HG02571 (cell line): Measurements from ENCODE around the gene EXOC6.

ENCODE experiments used
- ATAC-seq: cut with Tn5 transposase; IDR thresholded peaks from one replicate; pipeline ENCODE4 v1.9.1; 2021; ENCODE audit warnings: mild to moderate bottlenecking, moderate library complexity; ENCODE audit not compliant: unreplicated experiment

The EXOC6 gene

GRCh38 chr10:92832121-92832520, 16.2 kb upstream of the EXOC6 start:
- no peak for ATAC-seq

- ATAC-seq: no peak
These were observed 15.2 kb upstream of the EXOC6 start for GRCh38 chr10:92832998-92833650.

GRCh38 chr10:92834331-92834730, 14.0 kb upstream of the EXOC6 start:
- ATAC-seq: no peak

- no peak for ATAC-seq
These were observed 13.3 kb upstream of the EXOC6 start for GRCh38 chr10:92834986-92835385.

- no peak for ATAC-seq
These were observed 10.9 kb upstream of the EXOC6 start for GRCh38 chr10:92837456-92837855.

- ATAC-seq: no peak
These were observed 8.9 kb upstream of the EXOC6 start for GRCh38 chr10:92839191-92840085.

DNA sequence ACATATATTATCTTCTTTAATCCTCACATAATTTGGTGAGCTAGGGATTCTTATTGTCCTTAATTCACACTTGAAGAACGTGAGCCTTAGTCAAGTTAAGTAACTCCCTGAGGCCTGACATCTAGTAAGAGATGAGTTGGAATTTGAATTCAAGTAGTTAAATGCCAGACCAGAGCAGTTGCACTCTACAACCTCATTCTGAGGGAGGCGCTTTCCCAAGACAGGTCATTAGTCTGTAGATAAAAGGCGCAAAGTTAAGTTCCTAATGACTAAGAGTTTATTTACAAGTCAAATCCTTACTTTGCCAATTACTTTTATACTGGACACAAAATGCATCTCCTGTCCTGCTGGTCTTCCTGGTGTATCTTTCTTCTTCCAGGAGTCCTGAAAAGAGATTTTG, 3.6 kb upstream of the EXOC6 start:
- no peak for ATAC-seq

- no peak for ATAC-seq
These were observed 2.4 kb upstream of the EXOC6 start for GRCh38 chr10:92845921-92846320.

DNA sequence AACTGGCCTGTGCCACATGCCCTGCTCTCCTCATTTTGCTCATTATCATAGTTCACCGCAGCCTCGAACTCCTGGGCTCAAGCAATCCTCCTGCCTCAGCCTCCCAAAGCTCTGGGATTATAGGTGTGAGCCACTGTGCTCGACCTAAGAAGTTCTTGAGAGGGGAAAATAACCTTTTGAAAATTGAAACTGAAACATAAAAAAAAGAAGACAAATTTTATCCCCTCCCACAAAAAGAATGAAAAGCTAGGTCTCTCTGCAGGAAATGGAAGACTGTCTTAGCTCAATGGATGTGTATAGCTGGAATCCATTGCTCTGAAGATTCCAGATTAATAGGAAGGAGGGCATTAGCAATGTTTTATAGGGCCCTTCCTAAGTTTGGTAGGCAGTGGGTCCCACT, 2.0 kb upstream of the EXOC6 start:
- no peak for ATAC-seq

DNA sequence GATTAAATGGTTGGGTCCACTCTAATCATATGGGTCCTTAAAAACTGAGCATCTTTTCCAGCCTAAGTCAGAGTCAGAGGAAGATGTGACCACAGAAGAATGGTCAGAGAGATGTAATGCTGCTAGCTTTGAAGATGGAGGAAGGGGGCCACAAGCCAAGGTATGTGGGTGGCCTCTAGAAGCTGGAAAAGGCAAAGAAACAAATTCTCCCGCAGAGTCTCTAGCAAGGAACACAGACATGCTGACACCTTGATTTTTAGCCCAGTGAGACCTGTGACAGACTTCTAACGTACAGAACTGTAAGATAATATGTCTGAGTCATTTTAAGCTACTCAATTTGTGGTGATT, 1.5 kb upstream of the EXOC6 start:
- ATAC-seq: no peak

DNA sequence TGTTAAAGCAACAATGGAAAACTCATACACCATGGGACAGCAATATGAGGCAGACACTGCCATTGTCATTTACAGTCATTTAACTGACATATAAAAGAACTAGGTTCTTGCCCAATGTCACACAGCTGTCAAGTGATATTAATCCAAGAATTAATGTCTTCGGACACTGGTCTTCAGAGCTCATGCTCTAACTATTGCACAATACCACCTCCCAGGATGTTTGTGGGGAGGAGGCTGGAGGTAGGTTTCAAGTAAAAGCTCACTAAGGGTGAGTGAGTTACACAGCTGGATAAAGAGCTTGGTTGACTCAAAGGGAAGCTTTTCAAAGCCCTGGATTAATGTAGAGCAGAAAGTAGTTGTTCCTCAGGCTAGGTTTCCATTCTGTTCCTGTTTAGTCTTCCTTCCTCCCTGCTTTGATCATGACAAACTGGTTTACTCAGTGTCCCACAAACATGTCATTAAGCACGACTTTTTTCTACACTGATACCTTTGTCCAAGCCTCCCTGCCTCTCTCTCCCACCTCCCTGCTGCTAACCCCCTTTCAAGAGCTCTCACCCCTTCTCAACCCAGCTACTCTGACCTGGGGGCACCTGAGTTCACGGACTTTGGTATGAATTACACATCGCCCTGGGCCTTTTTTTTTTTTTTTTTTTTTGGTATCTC, 987 bp upstream of the EXOC6 start:
- ATAC-seq: no peak

- ATAC-seq: no peak
These were observed 281 bp upstream of the EXOC6 start for GRCh38 chr10:92848037-92848440.

DNA sequence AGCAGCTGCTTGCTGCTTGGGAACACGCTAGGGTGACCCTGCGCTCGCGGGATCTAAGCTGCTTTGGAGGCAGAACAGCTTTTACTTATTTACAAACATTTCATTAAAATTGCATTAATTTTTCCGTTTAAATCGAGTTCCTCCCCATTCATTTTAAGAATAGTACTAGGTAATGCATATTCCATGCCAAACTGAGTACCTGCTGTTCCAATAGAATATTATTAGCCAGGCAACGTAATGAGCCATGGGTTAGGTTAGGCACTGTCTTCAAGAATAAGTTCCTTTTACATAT, 860 bp downstream of the EXOC6 start:
- no peak for ATAC-seq

- ATAC-seq: no peak
These were observed 1.3 kb downstream of the EXOC6 start for GRCh38 chr10:92849576-92850090.

DNA sequence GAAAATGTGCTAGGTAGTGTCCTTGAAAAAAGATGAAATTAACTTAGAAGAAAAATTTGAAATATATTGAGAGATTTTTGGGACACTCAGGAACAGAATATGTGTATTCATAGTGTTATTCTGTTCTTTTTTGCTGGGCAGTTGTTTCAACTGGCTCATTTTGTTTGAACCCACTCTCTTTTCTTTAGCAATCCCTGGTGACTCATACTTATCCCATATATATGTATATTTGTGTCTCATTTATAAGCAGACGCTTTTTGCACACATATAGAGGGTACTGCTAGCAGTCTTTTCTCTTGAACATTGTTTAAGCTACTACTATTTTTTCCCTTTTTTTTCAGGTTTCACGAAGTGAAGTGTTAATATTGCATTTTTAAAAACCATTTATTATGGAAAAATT, 1.9 kb downstream of the EXOC6 start:
- no peak for ATAC-seq

DNA sequence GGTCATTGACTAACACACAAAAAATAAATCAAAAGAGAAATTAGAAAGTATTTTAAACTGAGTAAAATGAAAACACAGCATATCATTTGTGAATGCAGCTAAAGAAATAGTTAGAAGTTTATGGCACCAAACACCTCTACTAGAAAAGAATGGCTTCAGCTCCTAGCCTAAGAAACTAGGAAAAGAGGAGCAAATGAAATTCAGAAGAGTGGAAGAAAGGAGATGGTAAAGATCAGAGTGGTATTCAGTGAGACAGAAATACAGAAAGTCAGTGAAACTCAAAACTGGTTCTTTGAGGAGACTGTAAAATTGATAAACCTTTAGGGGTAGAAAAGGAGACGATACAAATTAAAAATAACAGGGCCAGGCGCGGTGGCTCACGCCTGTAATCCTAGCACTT, 2.7 kb downstream of the EXOC6 start:
- no peak for ATAC-seq

DNA sequence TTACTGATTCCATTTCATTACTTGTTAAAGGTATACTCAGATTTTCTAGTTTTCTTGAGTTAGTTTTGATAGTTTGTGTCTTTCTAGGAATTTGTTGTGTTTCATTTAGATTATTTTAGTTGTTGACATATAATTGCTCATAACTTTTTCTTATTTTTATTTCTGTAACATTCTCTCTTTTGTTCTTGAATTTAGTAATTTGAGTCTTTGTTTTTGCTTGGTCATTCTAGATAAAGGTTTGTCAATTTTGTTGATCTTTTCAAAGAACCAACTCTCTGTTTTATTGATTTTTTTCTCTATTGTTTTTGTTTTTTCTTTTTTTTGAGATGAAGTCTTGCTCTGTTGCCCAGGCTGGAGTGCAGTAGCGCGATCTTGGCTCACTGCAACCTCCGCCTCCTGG, 7.2 kb downstream of the EXOC6 start:
- ATAC-seq: no peak

GRCh38 chr10:92857904-92858514, 9.7 kb downstream of the EXOC6 start:
- no peak for ATAC-seq

DNA sequence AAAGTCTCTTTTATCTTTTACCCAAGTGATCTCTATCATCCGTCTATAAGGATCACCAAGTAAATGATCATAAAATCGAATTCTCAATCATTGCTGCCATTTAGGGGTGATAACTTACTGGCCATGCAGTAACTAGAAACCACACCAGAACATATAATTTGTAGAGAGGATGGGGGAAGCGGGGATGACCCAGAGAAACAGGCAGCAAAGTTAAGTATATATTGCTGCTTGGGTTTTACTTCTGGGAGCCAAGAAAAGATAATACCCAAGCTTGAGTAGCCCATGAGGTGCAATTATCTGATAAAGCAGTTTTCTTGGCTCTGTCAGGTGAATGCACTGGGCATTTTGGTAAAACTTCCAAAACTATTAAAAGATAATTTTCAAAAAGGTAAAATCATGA, 18.9 kb downstream of the EXOC6 start:
- no peak for ATAC-seq

- ATAC-seq: no peak
These were observed 19.7 kb downstream of the EXOC6 start for GRCh38 chr10:92868036-92868435.

DNA sequence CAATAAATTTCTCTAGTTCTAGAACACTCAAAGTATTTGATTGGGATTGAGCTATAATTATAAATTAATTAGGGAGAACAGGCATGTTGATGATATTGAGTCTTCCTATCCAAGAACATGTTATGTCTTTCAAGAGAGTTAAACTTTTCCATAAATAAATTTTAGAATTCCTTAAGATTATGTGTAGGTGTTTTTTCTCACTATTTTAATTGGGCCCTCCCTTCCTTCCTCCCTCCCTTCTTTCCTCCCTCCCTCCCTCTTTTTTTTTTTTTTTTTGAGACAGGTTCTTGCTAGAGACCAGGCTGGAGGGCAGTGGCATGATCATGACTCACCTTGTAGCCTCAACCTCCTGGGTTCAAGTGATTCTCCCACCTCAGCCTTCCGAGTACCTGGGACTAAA, 20.2 kb downstream of the EXOC6 start:
- ATAC-seq: no peak

- ATAC-seq: no peak
These were observed 24.7 kb downstream of the EXOC6 start for GRCh38 chr10:92873029-92873428.
